Fibroblast of lung (primary cell): ENCODE results near the gene RGS16. TPM values are rescaled to one million over a fixed set of nuclear protein-coding genes. Genes with fewer than 3 reads are reported as not detected.

ENCODE experiments used
- DNase-seq, 2 donors: peaks; one replicate each; pipeline versions ENCODE4 v3.0.0 to v3.0.0-alpha.2; 2010; ENCODE audit warnings: low read depth in 2 of 2
- H2AFZ ChIP-seq: 2 replicates; pipeline ENCODE4 v1.5.1; 2012; ENCODE audit warnings: low read length, control low read depth, inconsistent platforms
- H3K27ac ChIP-seq: 2 replicates; pipeline ENCODE4 v1.5.1; 2011; ENCODE audit warnings: low read length, control low read depth; ENCODE audit not compliant: insufficient read depth
- H3K27me3 ChIP-seq: 2 replicates; pipeline ENCODE4 v1.5.1; 2011; ENCODE audit warnings: mild to moderate bottlenecking, low read length; ENCODE audit not compliant: control insufficient read depth, insufficient read depth
- H3K36me3 ChIP-seq: 2 replicates; pipeline ENCODE4 v1.5.1; 2011; ENCODE audit warnings: low read length; ENCODE audit not compliant: control insufficient read depth, insufficient read depth
- H3K4me1 ChIP-seq: 2 replicates; pipeline ENCODE4 v1.5.1; 2011; ENCODE audit warnings: low read length; ENCODE audit not compliant: control insufficient read depth, insufficient read depth; ENCODE audit errors: extremely low read depth
- H3K4me2 ChIP-seq: 2 replicates; pipeline ENCODE4 v1.5.1; 2011; ENCODE audit warnings: low read length, control low read depth; ENCODE audit not compliant: insufficient read depth; ENCODE audit errors: extremely low read depth
- H3K4me3 ChIP-seq, 4 experiments: fragments of 200-600 bp in 1 of 4; sonication (generic) in 1 of 4; replicated peaks in 1 of 4; 2 replicates each; pipeline ENCODE4 v1.5.1; 2011 to 2016; ENCODE audit warnings: low read length in 4 of 4, low read depth in 3 of 4, mild to moderate bottlenecking in 3 of 4, control low read depth in 2 of 4, inconsistent platforms in 1 of 4, mixed read lengths in 1 of 4; ENCODE audit not compliant: insufficient read depth in 1 of 4; ENCODE audit errors: control extremely low read depth in 1 of 4
- H3K79me2 ChIP-seq: 2 replicates; pipeline ENCODE4 v1.5.1; 2012; ENCODE audit warnings: mild to moderate bottlenecking, low read length, inconsistent platforms; ENCODE audit not compliant: control insufficient read depth, insufficient read depth
- H3K9ac ChIP-seq: 2 replicates; pipeline ENCODE4 v1.5.1; 2011; ENCODE audit warnings: mild to moderate bottlenecking, low read length, control low read depth; ENCODE audit not compliant: insufficient read depth
- H3K9me3 ChIP-seq: 2 replicates; pipeline ENCODE4 v1.5.1; 2012; ENCODE audit warnings: low read depth, low read length; ENCODE audit not compliant: control insufficient read depth, insufficient read depth
- H4K20me1 ChIP-seq: 2 replicates; pipeline ENCODE4 v1.5.1; 2011; ENCODE audit warnings: low read length; ENCODE audit not compliant: control insufficient read depth, insufficient read depth; ENCODE audit errors: extremely low read depth
- EZH2 ChIP-seq: IDR thresholded peaks from 2 replicates; pipeline ENCODE4 v1.5.1; 2012; ENCODE audit warnings: low read length, control low read depth, mild to moderate bottlenecking; ENCODE audit errors: missing control alignments
- polyA plus RNA-seq, 2 donors: library from polyadenylated mRNA; depleted of rRNA in 1 of 2; stranded (reverse) in 1 of 2; unstranded in 1 of 2; fragments of >200 nt; gene quantifications; 2 replicates each; pipeline ENCODE4 v1.2.1, GENCODE V29; 2011 to 2012; ENCODE audit warnings: missing spikeins in 1 of 2
- total RNA-seq: library from RNA; depleted of rRNA; stranded (reverse); fragments of >200 nt; gene quantifications from 2 replicates; pipeline ENCODE4 v1.2.1, GENCODE V29; 2014
- TF ChIP-seq, protein P1 (sequence below), 2 donors: IDR thresholded peaks in 1 of 2; conservative IDR thresholded peaks in 1 of 2; 1 replicate in 1 of 2; 2 replicates in 1 of 2; pipeline ENCODE4 v1.5.1; 2011 to 2012; ENCODE audit warnings: low read length in 2 of 2, control low read depth in 1 of 2, inconsistent platforms in 1 of 2, low read depth in 1 of 2, mild to moderate bottlenecking in 1 of 2

RGS16 gene
- total and polyA plus RNA-seq, 2 donors (not counting 1 experiment from before 2014, with no cell fraction given) = 0.17 to 0.33 TPM

DNA sequence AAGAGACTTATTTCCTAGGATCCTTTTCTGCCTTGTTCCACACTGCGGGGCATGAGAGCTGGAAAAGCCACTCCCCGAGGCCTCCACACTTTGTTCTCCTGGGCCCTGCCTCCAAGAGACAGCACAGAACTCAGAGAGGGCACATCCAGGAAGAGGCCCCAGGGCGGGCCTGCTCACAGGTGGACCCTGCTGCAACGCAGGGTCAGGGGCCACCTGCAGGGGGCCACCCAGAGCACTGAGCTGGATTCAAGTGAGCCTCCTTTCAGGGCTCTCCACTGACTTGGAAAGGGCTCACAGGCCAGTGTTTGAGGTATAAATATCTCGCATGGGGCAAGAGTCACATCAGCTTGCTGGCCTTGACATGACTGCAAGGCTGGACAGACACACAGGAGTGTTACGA, 4.8 kb downstream of the RGS16 start:
- Histone ChIP-seq H3K4me2 (no peak overlapping the region), H2AFZ (no peak overlapping the region), H4K20me1 (no peaks in the 10 kb centered on the region), H3K9ac (no peak overlapping the region), H3K27ac (no peak overlapping the region), H3K4me3 (no peak overlapping the region), H3K9me3 (no peaks in the 10 kb centered on the region), H3K79me2 (no peaks in the 10 kb centered on the region), H3K27me3 (peaks cover 20% of the 10 kb centered on the region), H3K4me1 (peaks cover 4% of the 10 kb centered on the region), H3K36me3 (no peaks in the 10 kb centered on the region)
- TF ChIP-seq, protein P1, sequence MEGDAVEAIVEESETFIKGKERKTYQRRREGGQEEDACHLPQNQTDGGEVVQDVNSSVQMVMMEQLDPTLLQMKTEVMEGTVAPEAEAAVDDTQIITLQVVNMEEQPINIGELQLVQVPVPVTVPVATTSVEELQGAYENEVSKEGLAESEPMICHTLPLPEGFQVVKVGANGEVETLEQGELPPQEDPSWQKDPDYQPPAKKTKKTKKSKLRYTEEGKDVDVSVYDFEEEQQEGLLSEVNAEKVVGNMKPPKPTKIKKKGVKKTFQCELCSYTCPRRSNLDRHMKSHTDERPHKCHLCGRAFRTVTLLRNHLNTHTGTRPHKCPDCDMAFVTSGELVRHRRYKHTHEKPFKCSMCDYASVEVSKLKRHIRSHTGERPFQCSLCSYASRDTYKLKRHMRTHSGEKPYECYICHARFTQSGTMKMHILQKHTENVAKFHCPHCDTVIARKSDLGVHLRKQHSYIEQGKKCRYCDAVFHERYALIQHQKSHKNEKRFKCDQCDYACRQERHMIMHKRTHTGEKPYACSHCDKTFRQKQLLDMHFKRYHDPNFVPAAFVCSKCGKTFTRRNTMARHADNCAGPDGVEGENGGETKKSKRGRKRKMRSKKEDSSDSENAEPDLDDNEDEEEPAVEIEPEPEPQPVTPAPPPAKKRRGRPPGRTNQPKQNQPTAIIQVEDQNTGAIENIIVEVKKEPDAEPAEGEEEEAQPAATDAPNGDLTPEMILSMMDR (conservative IDR thresholded peaks at IDR 0.05 in 1 of 2, IDR thresholded peaks at IDR 0.05 in 1 of 2; ENCODE audit: low read depth in 1 of 2, low read length in 2 of 2) = peak; percentile 14 to 24
- TF ChIP-seq EZH2 = no peak
- DNase-seq = no peak

GRCh38 chr1:182598296-182598695, 5.9 kb downstream of the RGS16 start:
- H3K27me3 ChIP-seq = peaks cover 17% of the 10 kb centered on the region
- no peaks in the 10 kb centered on the region for H3K36me3 ChIP-seq
- no peak overlapping the region for H3K4me3 ChIP-seq
- H3K4me1 ChIP-seq = no peaks in the 10 kb centered on the region
- no peak overlapping the region for H3K9ac ChIP-seq
- no peaks in the 10 kb centered on the region for H3K9me3 ChIP-seq
- H2AFZ ChIP-seq = no peak overlapping the region
- H3K27ac ChIP-seq = no peak overlapping the region
- no peak for DNase-seq
- no peaks in the 10 kb centered on the region for H3K79me2 ChIP-seq
- no peak for TF ChIP-seq EZH2
- TF ChIP-seq, protein P1 (conservative IDR thresholded peaks at IDR 0.05 in 1 of 2, IDR thresholded peaks at IDR 0.05 in 1 of 2; ENCODE audit: low read depth in 1 of 2, low read length in 2 of 2) = no peak
- no peak overlapping the region for H3K4me2 ChIP-seq
- no peaks in the 10 kb centered on the region for H4K20me1 ChIP-seq

DNA sequence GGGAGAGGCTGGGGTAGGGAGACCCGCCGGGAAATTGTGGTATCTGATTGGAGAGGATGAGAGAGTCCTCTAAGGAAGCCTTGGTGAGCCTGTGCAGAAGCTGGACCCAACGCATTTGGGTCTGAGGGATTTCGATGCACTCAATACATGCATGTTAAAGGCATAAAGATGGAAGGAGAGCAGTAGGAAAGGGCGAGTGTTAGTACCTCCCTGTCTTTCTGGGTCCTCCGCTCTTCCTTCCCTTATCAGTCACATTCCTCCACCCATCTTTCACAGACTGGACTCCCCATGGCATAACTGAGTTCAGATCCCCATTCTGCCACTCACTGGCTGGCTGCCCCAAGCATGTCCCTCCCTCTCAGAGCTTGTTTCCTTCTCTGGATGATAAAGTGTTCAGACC, 7.3 kb downstream of the RGS16 start:
- H3K27ac ChIP-seq = no peak overlapping the region
- no peak overlapping the region for H3K4me3 ChIP-seq
- TF ChIP-seq, protein P1 (conservative IDR thresholded peaks at IDR 0.05 in 1 of 2, IDR thresholded peaks at IDR 0.05 in 1 of 2; ENCODE audit: low read depth in 1 of 2, low read length in 2 of 2) = no peak
- no peak for TF ChIP-seq EZH2

More for the DNA sequence above, 7.3 kb downstream of the RGS16 start:
- Histone ChIP-seq H3K27me3 (peaks cover 7% of the 10 kb centered on the region), H3K4me1 (no peaks in the 10 kb centered on the region), H3K9ac (no peak overlapping the region), H3K79me2 (no peaks in the 10 kb centered on the region), H3K36me3 (no peaks in the 10 kb centered on the region), H3K4me2 (no peak overlapping the region), H3K9me3 (no peaks in the 10 kb centered on the region), H2AFZ (no peak overlapping the region), H4K20me1 (no peaks in the 10 kb centered on the region)
- no peak for DNase-seq
